HG02938 (cell line): ENCODE measurements around the gene LCE1D.

Experiments
- ATAC-seq: cut with Tn5 transposase; IDR thresholded peaks from one replicate; pipeline ENCODE4 v1.9.1; 2021; ENCODE audit warnings: mild to moderate bottlenecking, moderate library complexity; ENCODE audit not compliant: unreplicated experiment

The LCE1D gene

GRCh38 chr1:152811050-152811449 lies 14.5 kb downstream of the LCE1D start:
- no peak for ATAC-seq

- no peak for ATAC-seq
These were observed 15.2 kb downstream of the LCE1D start, which contains the start of gene LCE1B for GRCh38 chr1:152811671-152812070. Gene LCE1B, plus strand, starts transcription at chr1:152811971. Its CDS starts 476 bp downstream, at chr1:152812447.

DNA sequence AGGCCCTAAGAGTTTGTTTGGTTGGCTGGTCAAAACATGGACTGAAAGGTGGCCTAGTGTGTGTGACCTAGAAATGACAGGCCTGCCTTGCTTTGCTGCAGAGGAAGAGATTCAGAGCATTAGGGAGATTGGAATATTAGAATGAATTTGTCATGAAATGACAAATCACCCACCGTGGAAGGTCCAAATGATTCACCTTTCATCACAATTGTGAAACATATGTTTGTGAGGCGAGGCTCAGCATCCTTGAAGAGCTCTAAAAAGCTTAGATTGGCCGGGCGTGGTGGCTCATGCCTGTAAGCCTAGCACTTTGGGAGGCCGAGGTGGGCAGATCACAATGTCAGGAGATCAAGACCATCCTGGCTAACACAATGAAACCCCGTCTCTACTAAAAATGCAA lies 20.8 kb downstream of the LCE1D start:
- no peak for ATAC-seq

GRCh38 chr1:152823294-152823693 lies 26.8 kb downstream of the LCE1D start:
- no peak for ATAC-seq

DNA sequence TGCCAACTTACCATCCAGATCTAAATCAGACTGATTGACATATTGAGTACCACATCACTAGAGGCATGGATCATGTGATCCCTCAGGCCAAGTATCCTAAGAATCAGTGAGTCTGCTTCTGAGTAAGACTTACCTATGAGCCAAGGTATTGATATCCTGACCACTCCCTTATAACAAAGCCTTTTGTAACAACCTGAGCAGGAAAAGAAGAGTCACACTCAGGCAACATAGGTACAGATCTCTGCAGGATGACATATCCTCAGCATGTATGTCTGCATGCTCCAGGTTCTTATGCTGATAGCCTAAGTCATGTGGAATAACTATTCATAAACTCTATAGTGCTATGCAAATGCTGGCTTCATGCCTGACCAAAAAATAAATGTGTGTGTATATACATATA lies 28.4 kb downstream of the LCE1D start:
- no peak for ATAC-seq

- ATAC-seq = no peak
These were observed 30.7 kb downstream of the LCE1D start, which contains the start of gene LCE1A for GRCh38 chr1:152827173-152827572. Gene LCE1A, plus strand, starts transcription at chr1:152827473. Its CDS starts 0 bp downstream, at chr1:152827473.

DNA sequence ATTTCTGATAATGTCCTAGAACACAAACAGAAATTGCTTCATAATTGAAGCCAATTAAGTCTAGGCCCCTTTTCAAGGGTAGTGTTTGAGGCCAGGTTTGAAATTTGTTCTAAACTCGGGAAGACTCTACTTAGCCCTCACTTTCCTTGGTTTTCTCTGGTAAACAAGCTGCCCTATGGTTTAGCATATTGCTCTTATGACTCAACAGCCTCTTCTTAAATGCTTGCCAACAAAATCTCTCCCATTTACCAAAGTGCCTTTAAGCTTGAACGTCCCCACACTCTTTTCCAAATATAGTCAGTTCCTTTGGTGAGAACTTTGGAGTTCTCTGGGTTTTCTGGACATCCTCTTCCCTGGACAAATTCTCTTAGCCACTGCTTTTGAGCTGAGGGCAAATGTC lies 40.3 kb downstream of the LCE1D start:
- no peak for ATAC-seq

DNA sequence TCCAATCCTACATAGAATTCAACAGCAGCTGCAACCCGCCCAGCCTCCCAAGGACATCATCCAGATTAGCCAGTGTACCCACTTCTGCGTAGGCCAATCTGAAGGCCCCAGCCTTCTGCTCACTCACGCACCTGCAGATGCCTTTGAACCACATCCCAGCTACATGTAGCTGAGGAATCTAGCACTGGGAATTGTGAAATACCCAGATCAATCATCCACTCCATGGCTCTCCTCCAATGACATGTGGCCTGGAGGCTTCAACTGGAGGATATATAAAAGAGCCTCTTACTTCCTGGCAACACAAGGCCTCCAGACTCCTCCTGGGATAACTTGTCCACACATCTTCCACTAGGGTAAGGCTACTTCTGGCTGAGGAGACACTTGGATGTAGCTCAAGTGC lies 46.0 kb downstream of the LCE1D start, which contains the start of gene LCE6A:
LCE6A (plus strand) TSS at position 301 of the 400 bp plus-strand sequence. CDS start 665 bp downstream, outside the sequence.
- ATAC-seq = no peak
